Peyer's patch (tissue), 4 donors: ENCODE data around the gene RPL6. TPM values are rescaled to one million over a fixed set of nuclear protein-coding genes. Genes with fewer than 3 reads are reported as not detected.
"Not testable (repeated sequence)": the region's sequence is repeated elsewhere in the genome, so short reads cannot be mapped to it uniquely, and the experiment has no call there.

Experiments used
- DNase-seq, 3 donors: peaks; one replicate each; pipeline ENCODE4 v3.0.0-alpha.2; 2017 to 2019
- H3K27ac ChIP-seq, 4 donors: fragments of 200-600 bp; sonication (generic); one replicate each; pipeline ENCODE4 v1.5.1; 2016 to 2019
- H3K27me3 ChIP-seq, 2 donors: fragments of 200-600 bp; sonication (generic); one replicate each; pipeline ENCODE4 v1.5.1; 2019
- H3K36me3 ChIP-seq, 3 donors: fragments of 200-600 bp; sonication (generic); one replicate each; pipeline ENCODE4 v1.5.1; 2016 to 2019
- H3K4me1 ChIP-seq, 4 donors: fragments of 200-600 bp; sonication (generic); one replicate each; pipeline ENCODE4 v1.5.1; 2016 to 2019
- H3K4me3 ChIP-seq, 4 donors: fragments of 200-600 bp; sonication (generic); 1 replicate in 3 of 4; 2 replicates in 1 of 4; pipeline ENCODE4 v1.5.1; 2016 to 2019; ENCODE audit warnings: mild to moderate bottlenecking in 1 of 4
- H3K9me3 ChIP-seq, 4 donors: fragments of 200-600 bp; sonication (generic); one replicate each; pipeline ENCODE4 v1.5.1; 2016 to 2019; ENCODE audit warnings: mild to moderate bottlenecking in 1 of 4
- CTCF ChIP-seq, 6 experiments: fragments of 450-650 bp in 4 of 6; fragments of 200-600 bp in 2 of 6; sonication (generic) in 1 of 6; IDR thresholded peaks; one replicate each; pipeline ENCODE4 v1.5.1; 2017 to 2019; ENCODE audit warnings: antibody characterized with exemption in 6 of 6, mild to moderate bottlenecking in 3 of 6, moderate library complexity in 1 of 6
- POLR2A ChIP-seq, 2 donors: fragments of 450-650 bp; IDR thresholded peaks; one replicate each; pipeline ENCODE4 v1.5.1; 2017; ENCODE audit warnings: antibody characterized with exemption in 2 of 2, mild to moderate bottlenecking in 2 of 2, moderate library complexity in 2 of 2
- total RNA-seq, 4 donors: library from RNA; depleted of rRNA; stranded (reverse); fragments of >200 nt; gene quantifications; one replicate each; pipeline ENCODE4 v1.1.0, GENCODE V29; 2016

The RPL6 gene
- total RNA-seq, 4 donors from 2014 or later, result 448 to 1,258 (median 570) TPM

GRCh38 chr12:112406519-112407488, 2.6 kb downstream of the RPL6 start:
- H3K27ac ChIP-seq, result no peak overlapping the region
- no peak overlapping the region for H3K4me3 ChIP-seq
- no peak for DNase-seq
- no peaks in the 10 kb centered on the region for H3K9me3 ChIP-seq
- H3K27me3 ChIP-seq, result no peaks in the 10 kb centered on the region
- TF ChIP-seq CTCF (IDR thresholded peaks at IDR 0.05) (no peak), POLR2A (IDR thresholded peaks at IDR 0.05) (no peak)
- H3K36me3 ChIP-seq, result peaks cover 0 to 40% (median 3%) of the 10 kb centered on the region in 3 donors
- H3K4me1 ChIP-seq, result peaks cover 0 to 20% (median 4%) of the 10 kb centered on the region in 4 donors

- TF ChIP-seq CTCF (IDR thresholded peaks at IDR 0.05) (no peak), POLR2A (IDR thresholded peaks at IDR 0.05) (no peak)
- H3K4me1 ChIP-seq, result peaks cover 0 to 8% (median 0%) of the 10 kb centered on the region in 4 donors
- H3K27me3 ChIP-seq, result no peaks in the 10 kb centered on the region
- H3K27ac ChIP-seq, result no peak overlapping the region
- H3K4me3 ChIP-seq, result no peak overlapping the region
- H3K36me3 ChIP-seq, result peaks cover 0 to 28% (median 3%) of the 10 kb centered on the region in 3 donors
- no peaks in the 10 kb centered on the region for H3K9me3 ChIP-seq
- no peak for DNase-seq
Observed at GRCh38 chr12:112401903-112402498, 7.4 kb downstream of the RPL6 start.

- TF ChIP-seq CTCF (IDR thresholded peaks at IDR 0.05), result no peak
- no peak for TF ChIP-seq POLR2A (IDR thresholded peaks at IDR 0.05)
- Histone ChIP-seq H3K36me3 (peaks cover 0 to 18% (median under 1%) of the 10 kb centered on the region in 3 donors), H3K9me3 (no peaks in the 10 kb centered on the region), H3K27me3 (no peaks in the 10 kb centered on the region), H3K27ac (no peak overlapping the region), H3K4me1 (no peaks in the 10 kb centered on the region), H3K4me3 (no peak overlapping the region)
- DNase-seq, result no peak
Observed at GRCh38 chr12:112401054-112401453, 8.4 kb downstream of the RPL6 start.

DNA sequence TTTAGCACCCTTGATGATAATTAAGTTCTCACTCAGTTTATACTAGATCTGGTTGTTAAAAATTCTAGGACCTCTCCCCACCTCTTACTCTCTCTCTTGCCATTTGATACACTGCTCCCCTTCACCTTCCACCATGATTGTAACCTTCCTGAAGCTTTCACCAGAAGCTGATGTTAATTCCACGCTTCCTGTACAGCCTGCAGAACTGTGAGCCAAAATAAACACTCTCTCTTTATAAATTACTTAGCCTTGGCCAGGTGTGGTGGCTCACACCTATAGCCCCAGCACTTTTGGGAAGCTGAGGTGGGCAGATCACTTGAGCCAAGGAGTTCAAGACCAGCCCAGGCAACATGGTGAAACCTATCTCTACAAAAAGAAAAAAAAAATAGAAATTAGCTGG, 16.1 kb downstream of the RPL6 start:
- no peak for DNase-seq
- Histone ChIP-seq H3K4me3 (no peak overlapping the region), H3K36me3 (no peaks in the 10 kb centered on the region), H3K4me1 (no peaks in the 10 kb centered on the region), H3K9me3 (no peaks in the 10 kb centered on the region), H3K27ac (no peak overlapping the region), H3K27me3 (no peaks in the 10 kb centered on the region)
- TF ChIP-seq CTCF (IDR thresholded peaks at IDR 0.05) (no peak), POLR2A (IDR thresholded peaks at IDR 0.05) (no peak)

- not testable (repeated sequence) for H3K27me3 ChIP-seq, H3K36me3 ChIP-seq
Observed at GRCh38 chr12:112389922-112390654, 19.3 kb downstream of the RPL6 start.

More at GRCh38 chr12:112389922-112390654, 19.3 kb downstream of the RPL6 start:
- not testable (repeated sequence) for H3K4me1 ChIP-seq, H3K4me3 ChIP-seq, H3K9me3 ChIP-seq, H3K27ac ChIP-seq, DNase-seq
